ENCODE results near the gene AHCYL1.

DNA sequence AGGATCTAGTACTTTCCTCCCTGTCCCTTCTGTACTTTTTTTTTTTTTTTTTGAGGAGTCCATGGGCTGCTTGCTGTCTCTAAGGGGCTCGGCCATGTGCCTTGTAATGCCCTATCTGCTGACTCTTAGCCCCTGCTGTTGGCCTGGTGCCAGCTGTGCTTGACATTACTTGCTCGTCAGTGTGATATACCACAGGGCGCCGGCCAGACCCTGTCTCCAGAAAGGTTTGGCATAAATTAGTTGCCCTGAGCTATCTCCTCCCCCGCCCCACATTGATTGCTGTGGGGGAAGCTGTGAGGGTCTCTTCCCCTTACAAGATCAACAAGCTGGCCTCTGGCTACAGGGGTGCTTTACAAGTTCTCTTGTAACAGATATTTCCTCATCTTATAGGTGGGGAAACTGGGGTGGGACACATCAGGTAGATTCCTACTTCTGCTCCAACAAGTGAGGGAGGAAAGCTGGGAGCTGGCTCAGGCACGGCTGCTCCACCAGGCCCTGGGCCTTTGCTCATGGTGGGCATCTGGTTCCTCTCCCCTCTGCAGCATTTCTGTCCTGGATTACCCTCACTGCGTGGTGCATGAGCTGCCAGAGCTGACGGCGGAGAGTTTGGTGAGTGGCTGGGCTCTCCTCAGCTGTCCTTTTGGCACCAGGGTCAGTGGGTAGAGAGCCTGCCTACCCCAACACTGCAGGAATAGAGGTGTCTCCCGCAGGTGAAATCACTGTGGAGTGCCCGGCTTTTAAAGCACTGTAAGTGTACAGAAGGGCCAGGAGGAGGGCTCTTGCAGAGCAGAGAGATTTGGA lies 65.4 kb downstream of the AHCYL1 start:
- TF ChIP-seq TCF7L2 (IDR thresholded peaks at IDR 0.05; ENCODE audit: borderline replicate concordance, extremely low read depth, insufficient read depth, insufficient read length) (no peak), EGR1 (IDR thresholded peaks at IDR 0.05; ENCODE audit: low read depth) (no peak), POLR2AphosphoS5 (IDR thresholded peaks at IDR 0.05; ENCODE audit: low read depth, low read length) (no peak), JUND (IDR thresholded peaks at IDR 0.05) (no peak), EZH2 (IDR thresholded peaks at IDR 0.05) (no peak), RAD21 (IDR thresholded peaks at IDR 0.05; ENCODE audit: low read depth) (no peak), POLR2A (IDR thresholded peaks at IDR 0.05; ENCODE audit: borderline replicate concordance, extremely low read depth, insufficient read depth, insufficient read length) (no peak), ZNF274 (IDR thresholded peaks at IDR 0.05; ENCODE audit: low read depth, low read length) (no peak), ELF1 (IDR thresholded peaks at IDR 0.05; ENCODE audit: borderline replicate concordance, low read depth) (no peak)
- TF ChIP-seq, protein P1, sequence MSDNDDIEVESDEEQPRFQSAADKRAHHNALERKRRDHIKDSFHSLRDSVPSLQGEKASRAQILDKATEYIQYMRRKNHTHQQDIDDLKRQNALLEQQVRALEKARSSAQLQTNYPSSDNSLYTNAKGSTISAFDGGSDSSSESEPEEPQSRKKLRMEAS (IDR thresholded peaks at IDR 0.05), result no peak
- TF ChIP-seq, protein P2, sequence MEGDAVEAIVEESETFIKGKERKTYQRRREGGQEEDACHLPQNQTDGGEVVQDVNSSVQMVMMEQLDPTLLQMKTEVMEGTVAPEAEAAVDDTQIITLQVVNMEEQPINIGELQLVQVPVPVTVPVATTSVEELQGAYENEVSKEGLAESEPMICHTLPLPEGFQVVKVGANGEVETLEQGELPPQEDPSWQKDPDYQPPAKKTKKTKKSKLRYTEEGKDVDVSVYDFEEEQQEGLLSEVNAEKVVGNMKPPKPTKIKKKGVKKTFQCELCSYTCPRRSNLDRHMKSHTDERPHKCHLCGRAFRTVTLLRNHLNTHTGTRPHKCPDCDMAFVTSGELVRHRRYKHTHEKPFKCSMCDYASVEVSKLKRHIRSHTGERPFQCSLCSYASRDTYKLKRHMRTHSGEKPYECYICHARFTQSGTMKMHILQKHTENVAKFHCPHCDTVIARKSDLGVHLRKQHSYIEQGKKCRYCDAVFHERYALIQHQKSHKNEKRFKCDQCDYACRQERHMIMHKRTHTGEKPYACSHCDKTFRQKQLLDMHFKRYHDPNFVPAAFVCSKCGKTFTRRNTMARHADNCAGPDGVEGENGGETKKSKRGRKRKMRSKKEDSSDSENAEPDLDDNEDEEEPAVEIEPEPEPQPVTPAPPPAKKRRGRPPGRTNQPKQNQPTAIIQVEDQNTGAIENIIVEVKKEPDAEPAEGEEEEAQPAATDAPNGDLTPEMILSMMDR (IDR thresholded peaks at IDR 0.05 in 2 of 3, conservative IDR thresholded peaks at IDR 0.05 in 1 of 3; ENCODE audit: borderline replicate concordance in 1 of 3, insufficient read depth in 1 of 3, low read depth in 2 of 3, low read length in 2 of 3), result no peak
